AG08396 (cell line): ENCODE measurements around the gene TLCD2.
A peak's percentile ranks its signal among the peaks of the same experiment; 100 is the strongest.

Experiments
- DNase-seq: peaks from one replicate; pipeline ENCODE4 v3.0.0; 2012; ENCODE audit warnings: low spot score, mixed read lengths

TLCD2 gene

GRCh38 chr17:1735834-1736347 is 25.7 kb upstream of the TLCD2 start:
- DNase-seq, result no peak

- DNase-seq, result no peak
These were observed 25.2 kb upstream of the TLCD2 start for GRCh38 chr17:1735418-1735817.

- no peak for DNase-seq
These were observed 23.6 kb upstream of the TLCD2 start for GRCh38 chr17:1733759-1734158.

GRCh38 chr17:1732833-1733321 is 22.7 kb upstream of the TLCD2 start:
- DNase-seq, result no peak

- no peak for DNase-seq
These were observed 22.2 kb upstream of the TLCD2 start for GRCh38 chr17:1732241-1732832.

GRCh38 chr17:1731194-1731506 is 21.0 kb upstream of the TLCD2 start:
- no peak for DNase-seq

- peak; percentile 80 for DNase-seq
These were observed 20.4 kb upstream of the TLCD2 start for GRCh38 chr17:1730326-1731193.

- DNase-seq, result no peak
These were observed 19.8 kb upstream of the TLCD2 start for GRCh38 chr17:1729966-1730325.

- DNase-seq, result no peak
These were observed 17.9 kb upstream of the TLCD2 start for GRCh38 chr17:1727876-1728630.

GRCh38 chr17:1727258-1727789 is 17.1 kb upstream of the TLCD2 start:
- no peak for DNase-seq

- DNase-seq, result no peak
These were observed 16.6 kb upstream of the TLCD2 start for GRCh38 chr17:1726626-1727257.

GRCh38 chr17:1725642-1726511 is 15.7 kb upstream of the TLCD2 start:
- DNase-seq, result no peak

- no peak for DNase-seq
These were observed 14.9 kb upstream of the TLCD2 start for GRCh38 chr17:1724869-1725641.

GRCh38 chr17:1724351-1724868 is 14.2 kb upstream of the TLCD2 start, which contains the start of gene WDR81:
Gene WDR81, plus strand, starts transcription at chr17:1724704. Its CDS starts 256 bp downstream, at chr17:1724960.
- peak; percentile 93 for DNase-seq

GRCh38 chr17:1722022-1722421 is 11.8 kb upstream of the TLCD2 start:
- DNase-seq, result peak; percentile 60

- no peak for DNase-seq
These were observed 10.7 kb upstream of the TLCD2 start for GRCh38 chr17:1720856-1721386.

GRCh38 chr17:1718362-1719165 is 8.4 kb upstream of the TLCD2 start:
- DNase-seq, result no peak

- DNase-seq, result peak; percentile 95
These were observed 6.9 kb upstream of the TLCD2 start for GRCh38 chr17:1716912-1717695.
